ENCODE results near the gene RC3H1.

The RC3H1 gene

DNA sequence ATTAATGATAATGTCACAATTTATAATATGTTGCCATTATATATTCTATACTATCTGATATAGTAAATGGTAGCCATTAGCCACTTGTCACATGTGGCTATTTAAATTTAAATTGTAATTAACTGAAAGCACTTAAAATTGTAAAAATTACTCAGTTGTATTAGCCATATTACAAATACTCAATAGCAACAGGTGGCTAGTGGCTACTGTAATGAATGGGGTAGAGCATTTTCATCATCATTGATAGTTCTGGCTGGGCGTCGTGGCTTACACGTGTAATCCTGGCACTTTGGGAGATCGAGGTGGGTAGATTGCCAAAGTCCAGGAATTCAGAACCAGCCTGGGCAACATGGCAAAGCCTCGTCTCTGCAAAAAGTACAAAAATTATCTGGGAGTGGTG lies 137.5 kb downstream of the RC3H1 start:
- no peak for DNase-seq (ENCODE audit: low read depth in 2 of 2)

Measured in stimulated activated CD4-positive, alpha-beta T cell treated with anti-CD3 and anti-CD28 coated beads, Interleukin-12 subunit alpha, Interleukin-12 subunit beta, amount 100 ng/mL, for 24 hours (primary cell).